ENCODE results near the gene NFATC2. TPM values are rescaled to one million over a fixed set of nuclear protein-coding genes. Genes with fewer than 3 reads are reported as not detected.
A peak's percentile ranks its signal among the peaks of the same experiment; 100 is the strongest.
"Not testable (repeated sequence)": the region's sequence is repeated elsewhere in the genome, so short reads cannot be mapped to it uniquely, and the experiment has no call there.

The NFATC2 gene
- total RNA-seq, 3 donors from 2014 or later (not counting 1 experiment from before 2014, with no cell fraction given), result 141 to 195 (median 160) TPM

DNA sequence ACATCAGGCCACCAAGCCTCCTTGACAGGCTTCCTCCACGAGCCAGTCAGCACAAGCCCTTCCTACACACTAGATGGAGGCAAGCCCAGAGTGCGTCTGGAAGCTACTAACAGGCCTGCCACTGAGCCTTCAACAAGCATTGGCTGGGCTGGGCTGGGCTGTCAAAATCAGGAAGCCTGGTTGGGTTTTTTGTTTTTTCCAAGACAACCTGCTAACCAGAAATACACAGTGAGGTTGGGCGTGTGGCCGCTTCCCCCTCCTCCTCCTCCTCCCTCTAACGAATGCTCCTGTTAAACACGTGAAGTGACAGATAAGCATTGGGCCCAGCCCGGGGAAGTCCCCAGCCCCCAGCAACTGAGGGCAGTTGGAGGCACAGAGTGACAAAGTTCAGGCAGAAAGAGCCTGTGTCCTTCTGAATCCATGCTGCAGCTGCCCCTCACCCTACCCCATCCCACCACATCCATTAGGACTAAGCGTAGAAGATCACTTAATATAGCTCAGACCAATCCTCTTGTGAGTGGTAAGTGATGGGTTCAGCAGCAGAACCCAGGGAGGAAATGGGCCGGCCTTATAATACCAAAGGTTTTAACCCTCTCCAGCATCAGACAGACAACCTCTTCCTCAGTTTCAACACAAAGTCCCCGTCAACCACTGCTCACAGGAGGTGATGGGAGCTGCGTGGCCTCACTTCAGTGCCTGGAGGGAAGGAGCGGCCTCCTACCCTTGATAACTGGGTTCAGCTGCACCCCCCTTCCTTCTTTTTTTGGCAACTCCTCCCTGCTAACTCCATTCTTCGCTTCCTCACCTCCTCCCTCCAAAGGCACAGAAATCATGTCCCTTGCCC, 1.1 kb downstream of the NFATC2 start:
- Mint-ChIP-seq H3K4me3 (peak overlapping the region; percentile 99), H3K9me3 (no peaks in the 10 kb centered on the region), H3K27me3 (ENCODE audit: low read depth in 2 of 2) (peaks cover 0 to 5% of the 10 kb centered on the region in 2 donors), H3K4me1 (peaks cover 61 to 75% of the 10 kb centered on the region in 2 donors), H3K36me3 (no peaks in the 10 kb centered on the region), H3K27ac (peak overlapping the region; percentile 95 to 100)
- Histone ChIP-seq H3K9me3 (ENCODE audit: control insufficient read depth, insufficient read depth, low read length) (no peaks in the 10 kb centered on the region), H3K27me3 (ENCODE audit: control insufficient read depth, insufficient read depth, low read length) (no peaks in the 10 kb centered on the region), H3K27ac (ENCODE audit: low read length) (peak overlapping the region; percentile 91), H3K4me1 (ENCODE audit: control insufficient read depth, insufficient read depth, low read length) (peaks cover 50% of the 10 kb centered on the region), H3K36me3 (ENCODE audit: control insufficient read depth, insufficient read depth, low read length) (peaks cover 17% of the 10 kb centered on the region), H3K4me3 (ENCODE audit: low read length) (peak overlapping the region; percentile 93)
- 0% methylated on average over 11 of the region's 13 CpGs for WGBS (ENCODE audit: insufficient coverage)
- intact Hi-C loops (cut with micrococcal nuclease), result loop anchor here (1.0 to 5.0 kb wide), 7 partner anchors 10 to 154 kb away; no protein-coding TSS in a partner anchor
- peak; percentile 70 to 86 (median 79) for ATAC-seq
- peak; percentile 81 to 94 for DNase-seq
- TF ChIP-seq, protein P1, sequence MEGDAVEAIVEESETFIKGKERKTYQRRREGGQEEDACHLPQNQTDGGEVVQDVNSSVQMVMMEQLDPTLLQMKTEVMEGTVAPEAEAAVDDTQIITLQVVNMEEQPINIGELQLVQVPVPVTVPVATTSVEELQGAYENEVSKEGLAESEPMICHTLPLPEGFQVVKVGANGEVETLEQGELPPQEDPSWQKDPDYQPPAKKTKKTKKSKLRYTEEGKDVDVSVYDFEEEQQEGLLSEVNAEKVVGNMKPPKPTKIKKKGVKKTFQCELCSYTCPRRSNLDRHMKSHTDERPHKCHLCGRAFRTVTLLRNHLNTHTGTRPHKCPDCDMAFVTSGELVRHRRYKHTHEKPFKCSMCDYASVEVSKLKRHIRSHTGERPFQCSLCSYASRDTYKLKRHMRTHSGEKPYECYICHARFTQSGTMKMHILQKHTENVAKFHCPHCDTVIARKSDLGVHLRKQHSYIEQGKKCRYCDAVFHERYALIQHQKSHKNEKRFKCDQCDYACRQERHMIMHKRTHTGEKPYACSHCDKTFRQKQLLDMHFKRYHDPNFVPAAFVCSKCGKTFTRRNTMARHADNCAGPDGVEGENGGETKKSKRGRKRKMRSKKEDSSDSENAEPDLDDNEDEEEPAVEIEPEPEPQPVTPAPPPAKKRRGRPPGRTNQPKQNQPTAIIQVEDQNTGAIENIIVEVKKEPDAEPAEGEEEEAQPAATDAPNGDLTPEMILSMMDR (IDR thresholded peaks at IDR 0.05), result no peak

DNA sequence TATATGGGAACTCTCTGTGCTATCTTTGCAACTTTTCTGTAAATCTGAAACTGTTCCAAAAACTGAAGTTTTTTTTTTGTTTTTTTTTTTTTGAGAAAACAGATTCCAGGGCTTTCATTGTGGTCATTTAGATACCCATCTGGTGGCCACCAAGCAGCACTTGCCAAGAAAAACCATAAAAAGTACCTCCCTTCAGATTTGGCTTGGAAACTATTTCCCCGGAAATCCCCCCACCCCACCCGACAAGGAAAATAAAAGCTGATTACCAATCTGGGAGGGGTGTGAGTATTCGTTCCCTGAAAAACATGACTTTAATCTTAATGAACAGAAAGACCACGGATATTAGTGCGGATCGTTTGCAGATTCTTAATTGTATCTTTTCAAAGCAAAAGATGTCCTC, 1.9 kb downstream of the NFATC2 start:
- ATAC-seq (no peak), DNase-seq (peak in 1 of 2 donors; percentile 56)
- H3K36me3 Mint-ChIP-seq, result no peaks in the 10 kb centered on the region
- H3K27me3 Mint-ChIP-seq (ENCODE audit: low read depth in 2 of 2), result peaks cover 0 to 4% of the 10 kb centered on the region in 2 donors
- peaks cover 59% of the 10 kb centered on the region for H3K4me1 ChIP-seq (ENCODE audit: control insufficient read depth, insufficient read depth, low read length)
- no peaks in the 10 kb centered on the region for H3K27me3 ChIP-seq (ENCODE audit: control insufficient read depth, insufficient read depth, low read length)
- H3K4me1 Mint-ChIP-seq, result peaks cover 69 to 80% of the 10 kb centered on the region in 2 donors
- peak overlapping the region; percentile 95 to 100 for H3K27ac Mint-ChIP-seq
- peak overlapping the region; percentile 93 for H3K4me3 ChIP-seq (ENCODE audit: low read length)
- H3K9me3 ChIP-seq (ENCODE audit: control insufficient read depth, insufficient read depth, low read length), result no peaks in the 10 kb centered on the region
- peak overlapping the region; percentile 91 for H3K27ac ChIP-seq (ENCODE audit: low read length)
- 13% methylated on average over 4 of the region's 6 CpGs for WGBS (ENCODE audit: insufficient coverage)
- TF ChIP-seq, protein P1 (IDR thresholded peaks at IDR 0.05), result no peak
- peak overlapping the region; percentile 99 for H3K4me3 Mint-ChIP-seq
- H3K36me3 ChIP-seq (ENCODE audit: control insufficient read depth, insufficient read depth, low read length), result peaks cover 17% of the 10 kb centered on the region
- no peaks in the 10 kb centered on the region for H3K9me3 Mint-ChIP-seq
- intact Hi-C loops (cut with micrococcal nuclease), result loop anchor here (5.0 kb wide), 2 partner anchors 123 to 153 kb away; no protein-coding TSS in a partner anchor

DNA sequence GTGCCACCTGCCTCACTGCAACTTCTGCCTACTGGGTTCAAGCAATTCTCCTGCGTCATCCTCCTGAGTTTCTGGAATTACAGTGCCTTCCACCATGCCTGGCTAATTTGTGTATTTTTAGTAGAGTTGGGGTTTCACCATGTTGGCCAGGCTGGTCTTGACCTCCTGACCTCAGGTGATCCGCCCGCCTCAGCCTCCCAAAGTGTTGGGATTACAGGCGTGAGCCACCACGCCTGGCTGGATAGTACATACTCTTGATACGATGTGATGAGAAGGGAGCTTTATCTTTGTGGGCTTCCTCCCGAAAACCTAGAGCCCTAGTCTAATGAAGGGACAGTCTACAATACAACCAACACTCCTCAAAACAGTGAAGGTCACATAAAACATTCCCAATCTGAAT, 2.4 kb downstream of the NFATC2 start:
- H3K27me3 ChIP-seq (ENCODE audit: control insufficient read depth, insufficient read depth, low read length); H3K9me3 ChIP-seq (ENCODE audit: control insufficient read depth, insufficient read depth, low read length); ATAC-seq; H3K9me3 Mint-ChIP-seq; H3K36me3 Mint-ChIP-seq; DNase-seq; H3K27me3 Mint-ChIP-seq (ENCODE audit: low read depth in 2 of 2): not testable (repeated sequence)
- peak overlapping the region; percentile 93 for H3K4me3 ChIP-seq (ENCODE audit: low read length)
- H3K4me1 ChIP-seq (ENCODE audit: control insufficient read depth, insufficient read depth, low read length), result peaks cover 64% of the 10 kb centered on the region
- peaks cover 17% of the 10 kb centered on the region for H3K36me3 ChIP-seq (ENCODE audit: control insufficient read depth, insufficient read depth, low read length)
- intact Hi-C loops (cut with micrococcal nuclease), result loop anchor here (5.0 kb wide), 2 partner anchors 123 to 153 kb away; no protein-coding TSS in a partner anchor
- Mint-ChIP-seq H3K4me1 (peaks cover 75 to 80% of the 10 kb centered on the region in 2 donors), H3K4me3 (peak overlapping the region; percentile 99), H3K27ac (peak overlapping the region; percentile 95 to 100)
- 71% methylated on average over 3 of the region's 7 CpGs for WGBS (ENCODE audit: insufficient coverage)
- H3K27ac ChIP-seq (ENCODE audit: low read length), result peak overlapping the region; percentile 91

Data from natural killer cell (primary cell).